DLD1 (cell line): ENCODE results near the gene DNAJB11.

Experiments used
- in situ Hi-C: cut with HindIII; loops from 2 replicates; pipeline ENCODE4 v1.10.0; 2017; ENCODE audit warnings: low sequenced_read_pairs

DNAJB11 gene

DNA sequence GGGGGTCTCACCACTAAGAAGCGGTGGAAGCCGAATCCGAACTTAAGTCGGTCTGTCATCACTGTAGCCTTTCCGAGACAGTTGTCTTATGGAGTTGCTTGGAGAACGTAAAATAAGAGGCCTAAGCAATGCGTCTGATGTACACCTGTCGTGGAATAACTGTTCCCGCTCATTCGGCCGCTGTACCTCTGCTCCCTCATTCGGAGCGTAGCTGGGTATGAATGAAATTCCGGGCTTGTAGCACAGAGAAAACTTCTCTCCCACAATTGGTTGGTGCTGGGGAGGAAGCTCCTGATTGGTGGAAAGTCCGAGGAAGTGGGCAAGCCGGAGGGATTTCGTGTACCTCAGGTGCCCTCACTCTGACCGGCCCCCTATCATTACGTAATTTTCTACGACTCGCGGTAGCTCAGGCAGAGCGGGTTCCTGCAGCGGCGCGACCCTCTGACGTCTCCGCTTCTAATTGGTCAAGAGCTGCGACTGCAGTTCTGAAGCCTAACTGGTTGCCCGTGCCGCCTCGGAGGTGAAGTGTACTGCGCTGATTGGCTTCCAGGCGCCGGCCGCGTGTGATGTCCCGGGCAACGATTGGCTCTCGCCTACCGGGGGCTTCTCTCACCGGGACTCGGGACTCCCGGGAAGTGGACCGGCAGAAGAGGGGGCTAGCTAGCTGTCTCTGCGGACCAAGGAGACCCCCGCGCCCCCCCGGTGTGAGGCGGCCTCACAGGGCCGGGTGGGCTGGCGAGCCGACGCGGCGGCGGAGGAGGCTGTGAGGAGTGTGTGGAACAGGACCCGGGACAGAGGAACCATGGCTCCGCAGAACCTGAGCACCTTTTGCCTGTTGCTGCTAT, at the start of gene DNAJB11:
Gene DNAJB11 (plus strand): TSS at position 625 of the 845 bp plus-strand sequence. CDS start 178 bp downstream, at position 803.
- in situ Hi-C loops, result no loop called here

DNA sequence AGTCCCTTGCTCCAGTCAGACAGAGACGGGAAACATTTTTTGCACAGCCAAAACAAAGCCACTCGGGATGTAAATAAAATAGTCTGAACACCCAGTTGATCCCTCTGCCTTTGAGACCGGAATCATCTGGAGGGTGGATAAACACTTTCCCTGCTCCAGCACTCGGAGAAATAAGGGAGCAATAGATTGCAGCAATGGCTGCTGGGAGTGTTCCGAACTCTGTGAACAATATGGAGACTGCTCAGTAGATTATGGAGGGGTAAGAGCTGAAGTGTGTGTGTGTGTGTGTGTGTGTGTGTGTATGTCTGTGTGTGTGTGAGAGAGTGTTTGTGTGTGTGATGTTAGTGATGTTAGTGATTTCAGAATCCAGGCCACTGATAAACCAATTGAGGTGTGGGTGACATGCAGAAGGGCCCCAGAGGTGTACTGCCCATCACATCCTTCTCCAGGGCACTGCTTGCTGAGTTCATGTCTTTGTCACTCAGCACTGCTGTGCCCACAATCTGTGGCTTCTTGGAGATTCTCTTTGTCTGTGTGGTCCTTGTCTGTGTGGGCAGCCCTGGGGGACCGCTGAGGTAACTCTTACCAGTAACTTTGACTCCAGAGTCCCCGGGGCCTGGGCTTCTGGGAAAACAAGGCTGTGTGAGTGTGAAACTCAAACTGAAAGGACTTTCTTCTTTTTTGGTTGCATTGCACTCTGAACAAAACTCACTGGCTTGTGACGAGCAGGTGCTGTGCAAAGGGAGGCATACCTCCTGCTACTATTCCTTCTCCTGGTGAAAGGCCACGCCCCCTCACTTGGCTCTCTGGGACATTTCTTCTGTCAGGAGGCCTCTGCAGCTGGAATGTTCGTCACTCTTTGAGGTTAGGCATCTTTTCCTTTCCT, 49.3 kb upstream of the DNAJB11 start:
- in situ Hi-C loops, result no loop called here

DNA sequence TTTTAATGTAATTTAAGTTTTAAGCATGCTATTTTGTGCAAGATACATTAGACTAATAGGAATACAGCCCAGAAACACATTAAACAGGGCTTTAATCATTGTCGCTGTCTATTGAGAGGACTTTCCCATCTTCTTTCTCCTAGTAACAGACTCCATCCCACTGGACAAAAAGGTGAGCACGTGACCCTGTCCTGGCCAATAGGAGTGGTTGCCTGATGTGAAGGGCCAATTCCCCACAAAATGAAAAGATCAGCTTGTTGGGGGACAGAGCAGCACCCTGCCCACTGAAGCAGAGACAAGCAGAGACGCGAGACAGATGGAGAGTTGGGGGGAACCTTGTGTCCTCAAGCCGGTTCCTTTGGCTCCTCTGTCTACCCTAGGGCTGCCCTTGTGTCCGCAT, 47.5 kb upstream of the DNAJB11 start:
- in situ Hi-C loops, result no loop called here

DNA sequence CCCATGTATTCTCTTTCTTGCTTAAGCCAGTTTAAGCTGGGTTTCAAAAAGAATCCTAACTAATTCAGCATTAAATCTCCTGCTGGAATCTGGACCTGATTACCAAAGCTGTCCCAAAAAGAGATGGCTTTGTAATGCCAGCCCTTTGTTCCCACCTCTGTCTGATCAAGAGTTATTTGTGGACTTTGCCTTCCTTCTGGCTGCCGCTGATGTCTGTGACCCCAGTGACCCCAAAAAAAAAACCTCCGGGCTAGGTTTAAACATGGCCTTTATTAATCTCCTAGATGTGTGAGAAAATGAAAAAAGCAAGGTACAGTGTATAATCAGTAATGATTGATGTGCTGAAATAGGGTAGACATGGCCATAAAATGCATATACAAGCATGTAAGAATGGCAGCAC, 47.1 kb upstream of the DNAJB11 start:
- in situ Hi-C loops, result no loop called here

DNA sequence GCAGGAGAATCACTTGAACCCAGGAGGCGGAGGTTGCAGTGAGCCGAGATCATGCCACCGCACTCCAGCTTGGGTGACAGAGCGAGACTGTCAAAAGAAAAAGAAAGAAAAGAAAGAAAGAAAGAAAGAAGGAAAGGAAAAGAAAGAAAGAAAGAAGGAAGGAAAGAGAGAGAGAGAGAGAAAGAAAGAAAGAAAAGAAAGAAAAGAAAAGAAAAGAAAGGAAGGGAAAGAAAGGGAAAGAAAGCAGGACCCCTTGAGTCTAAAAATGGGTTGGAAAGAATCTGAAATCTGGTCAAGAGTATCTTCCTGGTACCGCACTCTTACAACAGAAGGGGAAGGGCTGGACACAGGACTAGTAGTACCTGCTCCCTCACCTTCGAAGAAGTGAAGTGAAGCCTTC, 45.9 kb upstream of the DNAJB11 start:
- in situ Hi-C loops, result loop anchor here (25.0 kb wide), 1 partner anchor 537 kb away; no protein-coding TSS in a partner anchor

GRCh38 chr3:186525369-186526255, 44.9 kb upstream of the DNAJB11 start:
- in situ Hi-C loops, result loop anchor here (25.0 kb wide), 1 partner anchor 538 kb away; no protein-coding TSS in a partner anchor

DNA sequence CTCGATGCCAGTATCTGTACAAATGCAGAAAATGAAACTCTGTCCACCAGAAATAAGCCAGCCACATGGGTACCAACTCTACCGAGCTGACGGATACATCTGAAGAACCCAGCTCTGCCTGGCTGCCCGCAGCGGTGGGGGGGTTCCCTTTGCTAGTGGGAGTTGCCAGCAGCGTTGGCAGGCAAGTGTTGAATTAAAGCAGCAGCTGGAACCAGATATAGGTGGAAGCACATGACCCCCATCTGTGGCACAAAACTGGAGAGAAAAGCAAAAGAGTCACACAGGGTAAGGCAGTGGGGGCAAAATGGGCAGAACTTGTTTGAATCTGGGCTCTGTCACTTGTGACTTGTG, 44.3 kb upstream of the DNAJB11 start:
- in situ Hi-C loops, result loop anchor here (25.0 kb wide), 1 partner anchor 539 kb away; no protein-coding TSS in a partner anchor

DNA sequence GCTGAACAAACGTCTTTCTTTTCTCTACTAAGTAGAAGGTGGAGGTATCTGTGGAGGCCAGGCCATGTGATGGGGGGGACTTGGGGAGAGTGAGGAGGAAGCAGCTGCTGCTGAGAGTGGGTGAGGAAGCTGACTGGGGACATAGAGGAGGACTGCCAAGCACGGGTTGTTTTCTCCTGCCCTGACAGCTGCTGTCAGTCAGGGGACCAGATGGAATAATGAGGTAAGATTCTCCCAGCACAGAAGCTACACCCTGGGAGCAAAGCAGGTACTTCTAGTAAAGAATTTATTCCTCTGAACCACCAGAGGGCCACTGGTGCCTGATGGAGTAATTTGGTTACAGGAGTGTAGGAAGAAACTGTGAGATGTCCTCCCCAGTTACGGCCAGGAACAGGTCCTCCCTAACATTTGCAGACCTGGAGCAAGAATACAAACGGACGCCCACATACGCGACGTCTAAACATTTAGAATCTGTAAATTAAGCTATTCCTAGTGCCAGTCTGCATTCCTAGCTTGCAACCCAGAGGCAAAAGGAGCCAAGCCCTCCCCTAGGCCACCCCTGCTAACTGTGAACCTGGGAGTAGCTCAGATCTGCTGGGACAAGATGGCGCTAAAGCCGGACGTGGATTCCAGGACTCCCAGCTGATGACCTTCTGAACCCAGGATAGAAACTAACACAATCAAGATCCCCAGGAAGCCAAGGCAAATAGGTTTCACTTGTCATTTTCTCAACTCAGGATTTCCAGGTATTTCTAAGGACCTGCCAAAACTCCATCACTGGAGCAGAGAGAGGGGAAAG, 41.1 kb upstream of the DNAJB11 start:
- in situ Hi-C loops, result loop anchor here (25.0 kb wide), 1 partner anchor 542 kb away; no protein-coding TSS in a partner anchor

DNA sequence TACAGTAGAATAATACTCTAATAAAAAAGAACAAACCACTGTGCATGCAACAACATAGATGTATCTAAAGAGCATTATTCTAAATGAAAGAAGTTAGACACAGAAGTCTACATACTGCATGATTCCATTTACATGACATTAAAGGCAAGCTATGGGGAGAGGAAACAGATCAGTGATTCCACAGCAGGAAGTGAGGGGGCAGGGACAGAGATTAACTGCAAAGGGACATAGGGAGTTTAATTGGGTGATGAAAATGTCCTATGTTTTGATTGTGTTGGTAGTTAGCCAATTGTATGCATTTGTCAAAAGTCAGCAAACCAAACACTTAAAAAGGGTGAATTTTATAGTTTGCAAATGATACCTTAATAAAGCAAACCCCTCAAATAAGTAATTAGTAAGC, 40.1 kb upstream of the DNAJB11 start:
- in situ Hi-C loops, result loop anchor here (25.0 kb wide), 1 partner anchor 543 kb away; no protein-coding TSS in a partner anchor

DNA sequence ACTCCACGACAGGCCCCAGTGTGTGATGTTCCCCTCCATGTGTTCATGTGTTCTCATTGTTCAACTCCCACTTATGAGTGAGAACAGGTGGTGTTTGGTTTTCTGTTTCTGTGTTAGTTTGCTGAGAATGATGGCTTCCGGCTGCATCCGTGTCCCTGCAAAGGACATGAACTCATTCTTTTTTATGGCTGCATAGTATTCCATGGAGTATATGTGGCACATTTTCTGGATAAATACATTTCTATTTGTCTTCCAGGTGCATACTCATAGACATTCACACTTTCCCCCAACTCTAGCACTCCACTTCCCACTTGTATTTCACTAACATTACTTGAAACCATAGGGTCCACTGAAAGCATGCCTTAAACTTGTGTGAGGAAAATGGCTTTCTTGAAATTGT, 38.8 kb upstream of the DNAJB11 start:
- in situ Hi-C loops, result loop anchor here (25.0 kb wide), 1 partner anchor 544 kb away; no protein-coding TSS in a partner anchor

DNA sequence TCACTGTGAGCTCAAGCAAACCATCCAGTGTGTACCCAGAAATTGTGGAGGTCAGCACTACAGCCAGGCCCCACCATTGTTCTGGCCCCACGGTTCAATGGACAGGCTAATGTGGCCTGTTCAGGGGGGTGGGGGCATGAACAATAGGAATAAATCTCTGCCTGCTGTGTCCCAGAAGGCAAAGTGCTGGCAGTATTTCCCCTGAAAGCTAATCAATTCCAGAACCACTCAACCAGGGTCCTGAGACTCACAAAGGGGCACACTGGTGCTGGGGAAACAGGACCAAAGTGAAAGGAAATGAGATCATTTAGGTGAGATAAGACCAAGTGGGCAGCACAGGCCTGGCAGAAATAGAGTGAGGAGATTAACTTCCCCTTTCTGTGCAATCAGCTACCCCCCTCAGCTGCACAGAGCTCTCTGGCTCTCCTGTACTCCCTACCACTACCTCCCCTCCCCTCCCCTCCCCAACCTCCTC, 37.9 kb upstream of the DNAJB11 start:
- in situ Hi-C loops, result loop anchor here (25.0 kb wide), 1 partner anchor 545 kb away; no protein-coding TSS in a partner anchor

- in situ Hi-C loops, result loop anchor here (25.0 kb wide), 1 partner anchor 547 kb away; no protein-coding TSS in a partner anchor
Observed at GRCh38 chr3:186534113-186534669, 36.3 kb upstream of the DNAJB11 start.

DNA sequence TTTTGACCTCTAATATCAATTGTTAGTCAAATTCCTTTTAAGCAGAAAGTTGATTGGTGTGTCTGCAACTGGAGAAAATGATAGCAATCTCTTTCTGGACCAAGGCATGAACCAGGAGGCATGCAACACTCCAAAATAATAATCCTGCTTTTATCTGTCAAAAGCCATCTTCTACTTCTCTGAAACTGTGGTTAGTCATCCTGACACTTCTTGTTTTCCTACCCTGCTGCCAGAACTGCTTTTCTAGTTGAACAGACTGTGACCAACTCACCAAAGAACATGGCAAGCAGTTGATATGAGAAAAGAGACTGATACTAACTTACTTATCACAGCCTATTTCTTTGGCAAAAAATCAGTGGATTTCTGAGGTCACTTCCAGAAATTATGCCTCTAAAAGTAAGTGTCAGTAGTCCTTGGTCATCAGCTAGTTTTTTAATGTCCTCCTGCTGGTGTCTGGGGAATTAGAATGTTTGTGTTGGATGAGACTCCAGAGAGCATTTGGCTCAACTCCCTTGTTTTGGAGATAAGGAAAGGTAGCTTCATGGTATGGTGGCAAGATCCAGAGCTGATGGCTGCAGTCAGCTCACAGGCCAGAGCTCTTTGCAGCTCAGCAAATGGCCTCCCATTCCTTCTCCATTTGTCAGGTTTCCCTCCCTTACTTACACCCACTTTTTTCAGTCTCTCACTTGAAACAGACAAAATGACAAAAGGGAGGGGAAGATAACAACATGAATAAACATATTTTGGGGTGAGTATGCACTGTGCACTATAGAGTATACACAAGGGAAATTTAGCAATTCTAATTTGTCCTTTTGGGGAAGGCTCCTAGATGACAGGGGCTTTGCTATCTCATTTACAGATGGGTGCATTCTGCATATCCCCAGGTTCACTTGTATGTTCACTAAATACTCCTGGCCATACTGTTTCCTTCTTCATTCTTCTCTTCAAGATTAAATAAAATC, 33.4 kb upstream of the DNAJB11 start:
- in situ Hi-C loops, result loop anchor here (25.0 kb wide), 1 partner anchor 550 kb away; no protein-coding TSS in a partner anchor

DNA sequence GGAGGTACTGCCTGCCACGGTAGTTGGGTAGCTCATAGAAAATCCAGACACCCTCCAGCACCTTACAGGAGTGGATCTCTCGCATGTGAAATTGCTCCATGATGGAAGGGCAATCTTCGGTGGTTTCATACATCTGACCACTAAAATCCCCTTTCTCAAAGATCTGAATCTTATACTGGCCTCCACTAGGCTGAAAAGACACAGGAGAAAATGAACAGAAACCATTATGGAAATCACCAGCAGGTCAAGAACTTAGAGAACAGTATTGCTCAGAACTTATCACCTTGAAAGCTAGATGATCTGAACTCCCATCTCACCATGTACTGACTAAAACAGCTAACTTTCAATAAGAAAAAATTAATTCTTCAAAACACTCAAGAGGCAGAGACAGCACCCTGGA, 31.7 kb upstream of the DNAJB11 start:
- in situ Hi-C loops, result loop anchor here (25.0 kb wide), 1 partner anchor 551 kb away; no protein-coding TSS in a partner anchor

DNA sequence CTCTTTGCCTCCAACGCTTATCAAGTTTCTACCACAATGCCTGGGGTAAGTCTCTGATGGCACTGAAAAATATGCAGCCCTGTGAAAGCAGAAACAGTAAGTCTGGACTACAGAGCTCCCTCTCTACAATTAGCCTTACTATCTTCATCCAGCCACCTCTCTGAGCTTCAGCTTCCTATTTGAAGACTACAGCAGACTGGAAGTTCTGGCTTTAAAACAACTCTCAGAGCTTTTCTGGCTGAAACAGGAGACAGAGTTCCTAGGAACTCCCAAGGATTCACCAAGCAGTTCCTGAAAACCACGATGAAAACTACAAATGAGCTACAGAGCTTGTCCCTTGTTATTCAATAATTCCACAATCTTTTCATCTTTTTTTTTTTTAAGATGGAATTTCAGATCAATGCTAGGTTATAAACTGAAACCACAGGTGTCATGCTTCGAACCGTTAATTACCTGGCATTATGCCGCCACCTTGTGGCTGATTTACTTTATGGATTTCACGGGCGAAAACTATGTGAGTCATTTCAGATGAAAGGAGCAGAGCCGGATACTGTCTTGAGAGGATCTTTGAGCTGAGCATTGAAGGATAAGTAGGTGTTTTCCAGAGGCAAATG, 30.2 kb upstream of the DNAJB11 start:
- in situ Hi-C loops, result loop anchor here (25.0 kb wide), 1 partner anchor 553 kb away; no protein-coding TSS in a partner anchor

DNA sequence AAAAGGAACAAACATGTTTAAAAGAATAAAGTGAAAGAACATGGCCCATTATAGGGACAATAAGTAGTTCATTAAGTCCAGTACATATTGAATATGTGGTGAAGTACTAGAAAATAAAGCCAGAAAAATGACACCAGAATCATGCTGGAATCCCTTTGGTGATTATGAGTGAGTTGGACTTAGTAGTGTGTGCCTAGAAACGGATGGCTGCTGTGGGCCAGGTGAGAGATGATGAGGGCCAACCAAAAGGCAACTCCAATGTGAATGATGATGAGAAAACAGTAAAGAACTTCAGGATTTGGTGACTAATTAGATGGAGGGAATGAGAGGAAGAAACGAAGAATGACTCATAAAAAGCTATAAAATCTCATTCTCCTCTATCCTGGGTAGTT, 29.7 kb upstream of the DNAJB11 start:
- in situ Hi-C loops, result loop anchor here (25.0 kb wide), 1 partner anchor 554 kb away; no protein-coding TSS in a partner anchor

DNA sequence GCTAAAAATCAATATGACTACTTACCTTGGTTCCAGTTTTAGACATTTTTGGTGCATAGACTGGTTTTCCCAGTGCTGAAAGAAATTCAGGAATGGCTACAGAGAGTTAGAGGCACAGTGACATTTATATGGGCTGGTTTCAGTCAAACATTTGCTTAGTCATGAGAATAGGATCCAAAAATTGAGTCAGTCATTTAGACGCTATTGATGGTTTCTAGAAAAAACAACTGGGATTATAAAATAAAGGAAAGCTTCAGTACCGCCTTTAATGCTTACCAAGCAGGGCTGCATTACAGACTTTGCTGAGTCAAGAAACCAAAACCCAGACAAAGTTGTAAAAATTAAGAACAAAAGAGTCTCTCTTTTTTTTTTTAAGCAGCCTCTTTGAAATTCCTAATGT, 26.2 kb upstream of the DNAJB11 start, which contains the start of gene CRYGS:
Gene CRYGS (minus strand): TSS at position 100 of the 400 bp plus-strand sequence. CDS start 54 bp downstream, at position 46.
- in situ Hi-C loops, result loop anchor here (25.0 kb wide), 1 partner anchor 557 kb away; no protein-coding TSS in a partner anchor
